Measurements from ENCODE around the gene COL7A1.

- TF ChIP-seq FOXA1 (IDR thresholded peaks at IDR 0.05) (no peak), ZNF384 (IDR thresholded peaks at IDR 0.05) (no peak), BHLHE40 (IDR thresholded peaks at IDR 0.05; ENCODE audit: borderline replicate concordance) (no peak), FOXM1 (IDR thresholded peaks at IDR 0.05; ENCODE audit: borderline replicate concordance) (no peak), SUZ12 (IDR thresholded peaks at IDR 0.05) (no peak), ARNT (IDR thresholded peaks at IDR 0.05) (no peak), ELF4 (IDR thresholded peaks at IDR 0.05) (no peak), SP1 (IDR thresholded peaks at IDR 0.05) (no peak), FOXK2 (IDR thresholded peaks at IDR 0.05) (no peak)
- TF ChIP-seq, protein P1, sequence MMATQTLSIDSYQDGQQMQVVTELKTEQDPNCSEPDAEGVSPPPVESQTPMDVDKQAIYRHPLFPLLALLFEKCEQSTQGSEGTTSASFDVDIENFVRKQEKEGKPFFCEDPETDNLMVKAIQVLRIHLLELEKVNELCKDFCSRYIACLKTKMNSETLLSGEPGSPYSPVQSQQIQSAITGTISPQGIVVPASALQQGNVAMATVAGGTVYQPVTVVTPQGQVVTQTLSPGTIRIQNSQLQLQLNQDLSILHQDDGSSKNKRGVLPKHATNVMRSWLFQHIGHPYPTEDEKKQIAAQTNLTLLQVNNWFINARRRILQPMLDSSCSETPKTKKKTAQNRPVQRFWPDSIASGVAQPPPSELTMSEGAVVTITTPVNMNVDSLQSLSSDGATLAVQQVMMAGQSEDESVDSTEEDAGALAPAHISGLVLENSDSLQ (IDR thresholded peaks at IDR 0.05) = no peak
These were observed 9.7 kb downstream of the COL7A1 start for GRCh38 chr3:48585411-48585810.
